ENCODE measurements around the gene MTG2.

Gene MTG2

DNA sequence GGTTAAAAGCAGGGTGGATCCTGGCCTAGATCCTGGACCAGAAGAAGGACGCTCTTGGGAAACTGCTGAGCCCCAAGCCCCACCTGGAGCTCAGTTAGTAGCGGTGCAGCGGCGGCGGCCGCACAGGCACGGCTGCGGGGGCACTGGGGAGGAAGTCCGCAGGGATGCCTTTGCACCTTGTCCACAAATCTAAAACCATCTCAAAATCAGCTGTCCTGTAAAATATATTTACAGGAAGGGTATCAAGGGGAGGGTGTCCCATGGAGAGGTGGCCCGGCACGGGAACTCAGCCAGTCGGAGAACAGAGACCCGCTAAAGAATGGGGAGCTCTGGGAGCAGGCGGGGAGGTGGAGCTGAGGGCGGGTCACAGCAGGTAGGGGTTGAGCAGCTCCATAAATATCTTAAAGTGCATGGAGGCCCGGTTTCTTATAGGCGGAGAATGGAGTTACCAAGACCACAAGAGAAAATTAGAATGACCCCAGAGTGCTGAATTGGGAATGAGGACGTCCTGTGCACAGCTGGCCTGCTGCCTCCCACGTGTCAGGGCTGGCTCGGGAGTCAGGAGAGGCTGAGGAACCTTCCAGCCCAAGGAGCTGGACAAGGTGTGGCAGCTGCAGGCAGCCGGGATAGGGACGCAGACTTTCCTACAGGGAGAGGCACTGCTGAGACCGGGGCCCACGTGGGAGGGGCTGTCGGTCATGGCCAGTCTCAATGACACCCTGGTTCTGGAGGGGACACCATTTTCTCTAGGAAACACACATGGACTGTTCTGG is 8.0 kb downstream of the MTG2 start:
- TF ChIP-seq, protein P1, sequence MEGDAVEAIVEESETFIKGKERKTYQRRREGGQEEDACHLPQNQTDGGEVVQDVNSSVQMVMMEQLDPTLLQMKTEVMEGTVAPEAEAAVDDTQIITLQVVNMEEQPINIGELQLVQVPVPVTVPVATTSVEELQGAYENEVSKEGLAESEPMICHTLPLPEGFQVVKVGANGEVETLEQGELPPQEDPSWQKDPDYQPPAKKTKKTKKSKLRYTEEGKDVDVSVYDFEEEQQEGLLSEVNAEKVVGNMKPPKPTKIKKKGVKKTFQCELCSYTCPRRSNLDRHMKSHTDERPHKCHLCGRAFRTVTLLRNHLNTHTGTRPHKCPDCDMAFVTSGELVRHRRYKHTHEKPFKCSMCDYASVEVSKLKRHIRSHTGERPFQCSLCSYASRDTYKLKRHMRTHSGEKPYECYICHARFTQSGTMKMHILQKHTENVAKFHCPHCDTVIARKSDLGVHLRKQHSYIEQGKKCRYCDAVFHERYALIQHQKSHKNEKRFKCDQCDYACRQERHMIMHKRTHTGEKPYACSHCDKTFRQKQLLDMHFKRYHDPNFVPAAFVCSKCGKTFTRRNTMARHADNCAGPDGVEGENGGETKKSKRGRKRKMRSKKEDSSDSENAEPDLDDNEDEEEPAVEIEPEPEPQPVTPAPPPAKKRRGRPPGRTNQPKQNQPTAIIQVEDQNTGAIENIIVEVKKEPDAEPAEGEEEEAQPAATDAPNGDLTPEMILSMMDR (IDR thresholded peaks at IDR 0.05; ENCODE audit: low read length), result no peak
- no peak overlapping the region for H3K9ac ChIP-seq (ENCODE audit: low read length)

DNA sequence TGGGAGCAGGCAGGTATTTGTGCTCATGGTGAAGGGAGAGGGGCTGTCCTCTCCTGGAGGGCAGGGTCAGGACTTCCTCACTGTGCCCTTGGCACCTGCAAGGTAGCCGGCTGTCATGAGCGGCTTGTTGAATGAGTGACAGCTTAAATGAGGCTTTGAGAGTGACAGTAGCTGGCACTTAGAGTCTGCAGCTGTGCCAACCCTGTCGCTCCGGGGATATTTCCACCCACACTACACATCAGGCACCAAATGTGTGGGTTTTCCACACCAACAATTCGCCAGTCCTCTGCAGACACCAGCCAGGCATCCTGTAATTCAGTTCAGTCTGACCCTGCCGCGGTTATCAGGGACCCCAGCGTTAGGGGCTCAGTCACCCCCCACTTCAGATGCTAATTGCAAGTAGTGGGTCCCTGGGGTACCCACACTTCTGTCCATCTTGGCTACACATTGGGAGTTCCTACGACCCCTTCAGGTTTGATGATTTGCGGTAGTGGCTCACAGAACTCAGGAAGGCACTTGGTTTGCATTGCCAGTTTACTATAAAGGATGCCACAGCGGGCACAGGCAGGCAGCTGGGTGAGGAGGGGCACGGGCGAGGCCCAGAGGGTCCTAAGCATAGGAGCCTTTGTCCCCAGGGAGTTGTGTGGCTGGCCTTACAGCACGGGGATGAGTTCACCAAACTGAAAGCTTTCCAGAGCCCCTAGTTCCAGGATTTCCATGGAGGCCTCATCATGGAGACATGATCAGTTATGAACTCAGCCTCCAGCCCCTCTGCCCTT is 9.1 kb downstream of the MTG2 start:
- Histone ChIP-seq H3K4me2 (ENCODE audit: low read depth, low read length) (no peak overlapping the region), H3F3A (ENCODE audit: insufficient read depth, low read length) (no peaks in the 10 kb centered on the region), H3K4me3 (ENCODE audit: low read length) (no peak overlapping the region), H3K27ac (ENCODE audit: low read length) (no peak overlapping the region), H2AFZ (ENCODE audit: low read length) (no peak overlapping the region), H3K4me1 (ENCODE audit: low read length) (no peaks in the 10 kb centered on the region), H3K9ac (ENCODE audit: low read length) (no peak overlapping the region), H3K79me2 (ENCODE audit: low read length) (peaks cover 37% of the 10 kb centered on the region), H4K20me1 (ENCODE audit: insufficient read depth, low read length) (no peaks in the 10 kb centered on the region), H3K9me3 (replicated peaks; ENCODE audit: insufficient read depth, low read length) (no peaks in the 10 kb centered on the region), H3K36me3 (replicated peaks; ENCODE audit: insufficient read depth, low read length) (no peaks in the 10 kb centered on the region; the same call in 1 of the 2 replicates), H3K9me2 (replicated peaks; ENCODE audit: insufficient read depth, low read length) (no peaks in the 10 kb centered on the region), H3K27me3 (replicated peaks; ENCODE audit: insufficient read depth, low read length) (no peaks in the 10 kb centered on the region)
- TF ChIP-seq EZH2 (optimal IDR thresholded peaks at IDR 0.05; ENCODE audit: low read depth, low read length), result no peak
- no peak for TF ChIP-seq EZH2phosphoT487 (IDR thresholded peaks at IDR 0.05; ENCODE audit: low read length)
- TF ChIP-seq, protein P1 (IDR thresholded peaks at IDR 0.05; ENCODE audit: low read length), result no peak
- DNase-seq, result no peak

More for the DNA sequence above, 8.0 kb downstream of the MTG2 start:
- H3K4me3 ChIP-seq (ENCODE audit: low read length), result no peak overlapping the region
- no peak for DNase-seq
- H2AFZ ChIP-seq (ENCODE audit: low read length), result no peak overlapping the region
- no peak overlapping the region for H3K27ac ChIP-seq (ENCODE audit: low read length)
- no peaks in the 10 kb centered on the region for H3F3A ChIP-seq (ENCODE audit: insufficient read depth, low read length)
- no peak overlapping the region for H3K4me2 ChIP-seq (ENCODE audit: low read depth, low read length)
- H3K9me3 ChIP-seq (replicated peaks; ENCODE audit: insufficient read depth, low read length), result no peaks in the 10 kb centered on the region
- no peaks in the 10 kb centered on the region for H3K9me2 ChIP-seq (replicated peaks; ENCODE audit: insufficient read depth, low read length)
- H3K27me3 ChIP-seq (replicated peaks; ENCODE audit: insufficient read depth, low read length), result no peaks in the 10 kb centered on the region
- H4K20me1 ChIP-seq (ENCODE audit: insufficient read depth, low read length), result no peaks in the 10 kb centered on the region
- H3K36me3 ChIP-seq (replicated peaks; ENCODE audit: insufficient read depth, low read length), result no peaks in the 10 kb centered on the region; the same call in 1 of the 2 replicates
- H3K79me2 ChIP-seq (ENCODE audit: low read length), result peaks cover 47% of the 10 kb centered on the region
- H3K4me1 ChIP-seq (ENCODE audit: low read length), result no peaks in the 10 kb centered on the region

- no peaks in the 10 kb centered on the region for H3F3A ChIP-seq (ENCODE audit: insufficient read depth, low read length)
- H3K4me3 ChIP-seq (ENCODE audit: low read length), result no peak overlapping the region
- no peak overlapping the region for H3K9ac ChIP-seq (ENCODE audit: low read length)
- no peaks in the 10 kb centered on the region for H3K4me1 ChIP-seq (ENCODE audit: low read length)
- H3K27me3 ChIP-seq (replicated peaks; ENCODE audit: insufficient read depth, low read length), result no peaks in the 10 kb centered on the region
- H3K4me2 ChIP-seq (ENCODE audit: low read depth, low read length), result no peak overlapping the region
- no peaks in the 10 kb centered on the region for H4K20me1 ChIP-seq (ENCODE audit: insufficient read depth, low read length)
- no peaks in the 10 kb centered on the region for H3K9me2 ChIP-seq (replicated peaks; ENCODE audit: insufficient read depth, low read length)
- H3K27ac ChIP-seq (ENCODE audit: low read length), result no peak overlapping the region
- DNase-seq, result no peak
- no peaks in the 10 kb centered on the region; the same call in 1 of the 2 replicates for H3K36me3 ChIP-seq (replicated peaks; ENCODE audit: insufficient read depth, low read length)
- peaks cover 30% of the 10 kb centered on the region for H3K79me2 ChIP-seq (ENCODE audit: low read length)
- no peaks in the 10 kb centered on the region for H3K9me3 ChIP-seq (replicated peaks; ENCODE audit: insufficient read depth, low read length)
- TF ChIP-seq, protein P1 (IDR thresholded peaks at IDR 0.05; ENCODE audit: low read length), result no peak
- TF ChIP-seq EZH2phosphoT487 (IDR thresholded peaks at IDR 0.05; ENCODE audit: low read length) (no peak), EZH2 (optimal IDR thresholded peaks at IDR 0.05; ENCODE audit: low read depth, low read length) (no peak)
- no peak overlapping the region for H2AFZ ChIP-seq (ENCODE audit: low read length)
Observed at GRCh38 chr20:62192635-62193034, 9.8 kb downstream of the MTG2 start.

All from MM.1S (cell line).